HG03139 (cell line): Measurements from ENCODE around the gene GGTLC2.
"Not testable (repeated sequence)": the region's sequence is repeated elsewhere in the genome, so short reads cannot be mapped to it uniquely, and the experiment has no call there.

Experiments used
- ATAC-seq: cut with Tn5 transposase; IDR thresholded peaks from one replicate; pipeline ENCODE4 v1.9.1; 2021; ENCODE audit not compliant: unreplicated experiment

GGTLC2 gene

GRCh38 chr22:22644314-22644713, at the start of gene GGTLC2:
Gene GGTLC2, plus strand, starts transcription at chr22:22644614. Its CDS starts 1,732 bp downstream, at chr22:22646346.
- ATAC-seq, result not testable (repeated sequence)

GRCh38 chr22:22595001-22595835, 49.2 kb upstream of the GGTLC2 start:
- ATAC-seq, result no peak

- ATAC-seq, result no peak
These were observed 46.3 kb upstream of the GGTLC2 start for GRCh38 chr22:22598144-22598543.

- ATAC-seq, result no peak
These were observed 45.2 kb upstream of the GGTLC2 start for GRCh38 chr22:22599248-22599647.

- ATAC-seq, result no peak
These were observed 43.7 kb upstream of the GGTLC2 start for GRCh38 chr22:22600531-22601261.

- ATAC-seq, result no peak
These were observed 40.9 kb upstream of the GGTLC2 start for GRCh38 chr22:22603470-22603947.

GRCh38 chr22:22604326-22605073, 39.9 kb upstream of the GGTLC2 start:
- ATAC-seq, result no peak

GRCh38 chr22:22605074-22605404, 39.4 kb upstream of the GGTLC2 start:
- no peak for ATAC-seq

- not testable (repeated sequence) for ATAC-seq
These were observed 36.4 kb upstream of the GGTLC2 start for GRCh38 chr22:22608022-22608421.

- ATAC-seq, result no peak
These were observed 35.1 kb upstream of the GGTLC2 start for GRCh38 chr22:22609291-22609690.

- no peak for ATAC-seq
These were observed 31.9 kb upstream of the GGTLC2 start for GRCh38 chr22:22612516-22612915.

- ATAC-seq, result no peak
These were observed 30.3 kb upstream of the GGTLC2 start for GRCh38 chr22:22614065-22614464.

GRCh38 chr22:22616636-22617035, 27.8 kb upstream of the GGTLC2 start:
- ATAC-seq, result no peak

- ATAC-seq, result no peak
These were observed 26.0 kb upstream of the GGTLC2 start for GRCh38 chr22:22618448-22618847.

- ATAC-seq, result no peak
These were observed 25.5 kb upstream of the GGTLC2 start for GRCh38 chr22:22618923-22619322.

GRCh38 chr22:22619765-22620414, 24.5 kb upstream of the GGTLC2 start:
- no peak for ATAC-seq

- not testable (repeated sequence) for ATAC-seq
These were observed 15.6 kb upstream of the GGTLC2 start for GRCh38 chr22:22628546-22629495.

GRCh38 chr22:22631223-22631652, 13.2 kb upstream of the GGTLC2 start:
- not testable (repeated sequence) for ATAC-seq

GRCh38 chr22:22632226-22632625, 12.2 kb upstream of the GGTLC2 start:
- not testable (repeated sequence) for ATAC-seq

GRCh38 chr22:22633533-22633932, 10.9 kb upstream of the GGTLC2 start:
- not testable (repeated sequence) for ATAC-seq
